H1 (cell line): ENCODE data around the gene FAH.

Source experiments
- EP300 ChIP-seq, 2 experiments: IDR thresholded peaks; 1 replicate in 1 of 2; 2 replicates in 1 of 2; pipeline ENCODE4 v1.6.1; 2011 to 2012; ENCODE audit warnings: low read depth in 2 of 2, low read length in 2 of 2, mild to moderate bottlenecking in 2 of 2, borderline replicate concordance in 1 of 2, inconsistent platforms in 1 of 2, moderate library complexity in 1 of 2
- EZH2 ChIP-seq: fragments of 200-600 bp; sonication (generic); IDR thresholded peaks from 2 replicates; pipeline ENCODE4 v1.7.1; 2012; ENCODE audit warnings: low read depth, mild to moderate bottlenecking, moderate library complexity, low read length, inconsistent platforms; ENCODE audit not compliant: severe bottlenecking
- GABPA ChIP-seq: IDR thresholded peaks from 2 replicates; pipeline ENCODE4 v1.6.1; 2011; ENCODE audit warnings: mild to moderate bottlenecking, low read length, moderate library complexity, borderline replicate concordance; ENCODE audit not compliant: insufficient read depth
- POLR2AphosphoS5 ChIP-seq: IDR thresholded peaks from 2 replicates; pipeline ENCODE4 v1.6.1; 2011; ENCODE audit warnings: low read depth, low read length
- TF ChIP-seq, protein P1 (sequence below): IDR thresholded peaks from 2 replicates; pipeline ENCODE4 v1.6.1; 2011; ENCODE audit warnings: low read length, improper control_type of control experiment
- TF ChIP-seq, protein P2 (sequence below), 3 experiments: IDR thresholded peaks; 1 replicate in 2 of 3; 2 replicates in 1 of 3; pipeline versions ENCODE4 v1.5.1 to v1.6.1; 2011; ENCODE audit warnings: low read length in 3 of 3, mild to moderate bottlenecking in 3 of 3, inconsistent platforms in 2 of 3, low read depth in 1 of 3, moderate library complexity in 1 of 3; ENCODE audit not compliant: insufficient read depth in 1 of 3; ENCODE audit errors: control extremely low read depth in 1 of 3

DNA sequence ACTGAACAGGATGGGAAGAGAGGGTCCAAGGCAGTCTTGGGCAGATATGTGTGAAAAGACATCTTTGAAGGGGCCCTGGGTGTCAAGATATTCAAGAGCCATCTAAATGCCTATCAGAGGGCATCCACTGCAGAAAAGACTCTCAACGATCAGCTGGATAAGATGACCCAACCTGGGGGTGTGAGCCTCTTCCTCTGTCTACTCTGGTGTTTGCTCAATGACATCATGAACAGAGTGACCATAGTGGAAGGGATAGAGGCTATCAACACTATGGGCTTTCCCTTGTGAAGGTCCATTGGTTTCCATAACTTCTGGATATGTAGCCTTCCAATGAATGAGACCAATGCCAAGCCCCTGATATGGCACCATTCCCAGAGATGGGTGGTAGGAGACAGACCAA, 42.1 kb downstream of the FAH start:
- no peak for TF ChIP-seq POLR2AphosphoS5
- TF ChIP-seq, protein P1, sequence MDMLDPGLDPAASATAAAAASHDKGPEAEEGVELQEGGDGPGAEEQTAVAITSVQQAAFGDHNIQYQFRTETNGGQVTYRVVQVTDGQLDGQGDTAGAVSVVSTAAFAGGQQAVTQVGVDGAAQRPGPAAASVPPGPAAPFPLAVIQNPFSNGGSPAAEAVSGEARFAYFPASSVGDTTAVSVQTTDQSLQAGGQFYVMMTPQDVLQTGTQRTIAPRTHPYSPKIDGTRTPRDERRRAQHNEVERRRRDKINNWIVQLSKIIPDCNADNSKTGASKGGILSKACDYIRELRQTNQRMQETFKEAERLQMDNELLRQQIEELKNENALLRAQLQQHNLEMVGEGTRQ: no peak
- TF ChIP-seq EZH2: no peak
- TF ChIP-seq, protein P2, sequence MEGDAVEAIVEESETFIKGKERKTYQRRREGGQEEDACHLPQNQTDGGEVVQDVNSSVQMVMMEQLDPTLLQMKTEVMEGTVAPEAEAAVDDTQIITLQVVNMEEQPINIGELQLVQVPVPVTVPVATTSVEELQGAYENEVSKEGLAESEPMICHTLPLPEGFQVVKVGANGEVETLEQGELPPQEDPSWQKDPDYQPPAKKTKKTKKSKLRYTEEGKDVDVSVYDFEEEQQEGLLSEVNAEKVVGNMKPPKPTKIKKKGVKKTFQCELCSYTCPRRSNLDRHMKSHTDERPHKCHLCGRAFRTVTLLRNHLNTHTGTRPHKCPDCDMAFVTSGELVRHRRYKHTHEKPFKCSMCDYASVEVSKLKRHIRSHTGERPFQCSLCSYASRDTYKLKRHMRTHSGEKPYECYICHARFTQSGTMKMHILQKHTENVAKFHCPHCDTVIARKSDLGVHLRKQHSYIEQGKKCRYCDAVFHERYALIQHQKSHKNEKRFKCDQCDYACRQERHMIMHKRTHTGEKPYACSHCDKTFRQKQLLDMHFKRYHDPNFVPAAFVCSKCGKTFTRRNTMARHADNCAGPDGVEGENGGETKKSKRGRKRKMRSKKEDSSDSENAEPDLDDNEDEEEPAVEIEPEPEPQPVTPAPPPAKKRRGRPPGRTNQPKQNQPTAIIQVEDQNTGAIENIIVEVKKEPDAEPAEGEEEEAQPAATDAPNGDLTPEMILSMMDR (IDR thresholded peaks at IDR 0.05; ENCODE audit: control extremely low read depth in 1 of 3, insufficient read depth in 1 of 3, low read depth in 1 of 3, low read length in 3 of 3): no peak
- no peak for TF ChIP-seq EP300 (IDR thresholded peaks at IDR 0.05; ENCODE audit: borderline replicate concordance in 1 of 2, low read depth in 2 of 2, low read length in 2 of 2)
- TF ChIP-seq GABPA: no peak
